SK-N-SH (cell line): ENCODE measurements around the gene PTPA.

ENCODE experiments used
- CTCF ChIP-seq: fragments of 200-600 bp; sonication (generic); IDR thresholded peaks from 2 replicates; pipeline ENCODE4 v1.6.1; 2017; ENCODE audit warnings: antibody characterized with exemption, mild to moderate bottlenecking, moderate library complexity
- FOXJ3 ChIP-seq: sonication (generic); formaldehyde crosslinking; IDR thresholded peaks from 2 replicates; pipeline ENCODE4 v1.5.1; 2020; ENCODE audit warnings: mild to moderate bottlenecking, missing genetic modification reagents
- RAD21 ChIP-seq: IDR thresholded peaks from 2 replicates; pipeline ENCODE4 v1.6.1; 2012; ENCODE audit warnings: mild to moderate bottlenecking, low read length
- TAF1 ChIP-seq: IDR thresholded peaks from 2 replicates; pipeline ENCODE4 v1.6.1; 2012; ENCODE audit warnings: low read depth, mild to moderate bottlenecking, low read length, moderate library complexity, borderline replicate concordance
- TCF12 ChIP-seq: IDR thresholded peaks from 2 replicates; pipeline ENCODE4 v1.4.0; 2012

- TF ChIP-seq CTCF, result no peak
- no peak for TF ChIP-seq TAF1
- TF ChIP-seq FOXJ3 (CRISPR knock-in tag), result no peak
- no peak for TF ChIP-seq TCF12
- TF ChIP-seq RAD21, result no peak
Observed at GRCh38 chr9:129104051-129104450, 7.2 kb upstream of the PTPA start.
